Hematopoietic multipotent progenitor cell treated with erythropoietin and hydrocortisone succinate and interleukin-3 and kit ligand, for 8 days (in vitro differentiated cells): ENCODE results near the gene AIFM3.

Source experiments
- DNase-seq: peaks from one replicate; pipeline ENCODE4 v3.0.0-alpha.2; 2015

Gene AIFM3

GRCh38 chr22:21030032-21030431, 63.0 kb downstream of the AIFM3 start:
- DNase-seq: no peak
